WTC11 (cell line): ENCODE results near the gene SHQ1. TPM values are rescaled to one million over a fixed set of nuclear protein-coding genes. Genes with fewer than 3 reads are reported as not detected.

Experiments used
- CREM ChIP-seq: sonication (generic); formaldehyde crosslinking; IDR thresholded peaks from 2 replicates; pipeline ENCODE4 v1.8.1; 2022; ENCODE audit warnings: mild to moderate bottlenecking, missing genetic modification reagents, moderate library complexity
- EMX1 ChIP-seq: fragments of 250-450 bp; sonication (Bioruptor Pico); IDR thresholded peaks from 2 replicates; pipeline ENCODE4 v1.8.0; 2021; ENCODE audit warnings: mild to moderate bottlenecking
- ESRRA ChIP-seq: sonication (generic); formaldehyde crosslinking; IDR thresholded peaks from 2 replicates; pipeline ENCODE4 v1.8.1; 2022; ENCODE audit warnings: mild to moderate bottlenecking, missing genetic modification reagents, borderline replicate concordance
- ETV6 ChIP-seq: sonication (generic); formaldehyde crosslinking; IDR thresholded peaks from 2 replicates; pipeline ENCODE4 v1.8.1; 2022; ENCODE audit warnings: mild to moderate bottlenecking, missing genetic modification reagents
- FOXK1 ChIP-seq: sonication (generic); formaldehyde crosslinking; IDR thresholded peaks from 2 replicates; pipeline ENCODE4 v1.8.0; 2022; ENCODE audit warnings: mild to moderate bottlenecking, moderate library complexity, missing genetic modification reagents
- FOXP4 ChIP-seq: sonication (generic); formaldehyde crosslinking; IDR thresholded peaks from 2 replicates; pipeline ENCODE4 v1.8.0; 2022; ENCODE audit warnings: mild to moderate bottlenecking, missing genetic modification reagents
- HMGA2 ChIP-seq: fragments of 250-450 bp; sonication (Bioruptor Pico); IDR thresholded peaks from 2 replicates; pipeline ENCODE4 v1.4.0; 2021; ENCODE audit warnings: mild to moderate bottlenecking, moderate library complexity
- IRF2 ChIP-seq: sonication (generic); formaldehyde crosslinking; IDR thresholded peaks from 2 replicates; pipeline ENCODE4 v1.8.0; 2022; ENCODE audit warnings: low read depth, missing genetic modification reagents, borderline replicate concordance
- JAZF1 ChIP-seq: fragments of 250-450 bp; sonication (Bioruptor Pico); IDR thresholded peaks from 2 replicates; pipeline ENCODE4 v1.9.0; 2021; ENCODE audit warnings: moderate library complexity, mild to moderate bottlenecking, inconsistent platforms
- JUN ChIP-seq: sonication (generic); formaldehyde crosslinking; IDR thresholded peaks from 2 replicates; pipeline ENCODE4 v1.8.0; 2023; ENCODE audit warnings: mild to moderate bottlenecking, missing genetic modification reagents
- NR2C2 ChIP-seq: sonication (generic); formaldehyde crosslinking; IDR thresholded peaks from 2 replicates; pipeline ENCODE4 v1.8.0; 2022; ENCODE audit warnings: mild to moderate bottlenecking, missing genetic modification reagents
- SMAD4 ChIP-seq: sonication (generic); formaldehyde crosslinking; IDR thresholded peaks from 2 replicates; pipeline ENCODE4 v1.8.0; 2022; ENCODE audit warnings: mild to moderate bottlenecking, missing genetic modification reagents
- STAT6 ChIP-seq: sonication (generic); formaldehyde crosslinking; conservative IDR thresholded peaks from 2 replicates; pipeline ENCODE4 v1.8.1; 2023; ENCODE audit warnings: mild to moderate bottlenecking, low read depth, missing genetic modification reagents, moderate library complexity
- ZNF317 ChIP-seq: sonication (generic); formaldehyde crosslinking; IDR thresholded peaks from 2 replicates; pipeline ENCODE4 v1.8.1; 2023; ENCODE audit warnings: low read depth, mild to moderate bottlenecking, moderate library complexity, missing genetic modification reagents, borderline replicate concordance
- ZNF396 ChIP-seq: fragments of 250-450 bp; sonication (Bioruptor Pico); IDR thresholded peaks from 2 replicates; pipeline ENCODE4 v1.8.0; 2021; ENCODE audit warnings: mild to moderate bottlenecking, moderate library complexity, borderline replicate concordance
- ZNF423 ChIP-seq: fragments of 250-450 bp; sonication (Bioruptor Pico); IDR thresholded peaks from 2 replicates; pipeline ENCODE4 v2.1.2; 2022; ENCODE audit warnings: mild to moderate bottlenecking, moderate library complexity
- ZNF532 ChIP-seq: fragments of 250-450 bp; sonication (Bioruptor Pico); IDR thresholded peaks from 2 replicates; pipeline ENCODE4 v1.9.0; 2021; ENCODE audit warnings: mild to moderate bottlenecking, borderline replicate concordance
- ZSCAN18 ChIP-seq: fragments of 250-450 bp; sonication (Bioruptor Pico); IDR thresholded peaks from 2 replicates; pipeline ENCODE4 v2.1.2; 2022; ENCODE audit warnings: mild to moderate bottlenecking, moderate library complexity
- total RNA-seq: library from RNA; stranded (reverse); gene quantifications from 3 replicates; pipeline ENCODE4 v1.2.3, GENCODE V29; 2021
- TF ChIP-seq, protein P1 (sequence below): sonication (generic); formaldehyde crosslinking; IDR thresholded peaks from 2 replicates; pipeline ENCODE4 v1.8.1; 2022; ENCODE audit warnings: missing genetic modification reagents, borderline replicate concordance
- TF ChIP-seq, protein P2 (sequence below): fragments of 250-450 bp; sonication (Bioruptor Pico); conservative IDR thresholded peaks from 2 replicates; pipeline ENCODE4 v1.9.0; 2021; ENCODE audit warnings: mild to moderate bottlenecking
- TF ChIP-seq, protein P3 (sequence below): sonication (generic); formaldehyde crosslinking; IDR thresholded peaks from 2 replicates; pipeline ENCODE4 v1.8.1; 2022; ENCODE audit warnings: mild to moderate bottlenecking, missing genetic modification reagents, moderate library complexity, borderline replicate concordance

The SHQ1 gene
- total RNA-seq, 1 experiment from 2014 or later: 29.1 TPM

DNA sequence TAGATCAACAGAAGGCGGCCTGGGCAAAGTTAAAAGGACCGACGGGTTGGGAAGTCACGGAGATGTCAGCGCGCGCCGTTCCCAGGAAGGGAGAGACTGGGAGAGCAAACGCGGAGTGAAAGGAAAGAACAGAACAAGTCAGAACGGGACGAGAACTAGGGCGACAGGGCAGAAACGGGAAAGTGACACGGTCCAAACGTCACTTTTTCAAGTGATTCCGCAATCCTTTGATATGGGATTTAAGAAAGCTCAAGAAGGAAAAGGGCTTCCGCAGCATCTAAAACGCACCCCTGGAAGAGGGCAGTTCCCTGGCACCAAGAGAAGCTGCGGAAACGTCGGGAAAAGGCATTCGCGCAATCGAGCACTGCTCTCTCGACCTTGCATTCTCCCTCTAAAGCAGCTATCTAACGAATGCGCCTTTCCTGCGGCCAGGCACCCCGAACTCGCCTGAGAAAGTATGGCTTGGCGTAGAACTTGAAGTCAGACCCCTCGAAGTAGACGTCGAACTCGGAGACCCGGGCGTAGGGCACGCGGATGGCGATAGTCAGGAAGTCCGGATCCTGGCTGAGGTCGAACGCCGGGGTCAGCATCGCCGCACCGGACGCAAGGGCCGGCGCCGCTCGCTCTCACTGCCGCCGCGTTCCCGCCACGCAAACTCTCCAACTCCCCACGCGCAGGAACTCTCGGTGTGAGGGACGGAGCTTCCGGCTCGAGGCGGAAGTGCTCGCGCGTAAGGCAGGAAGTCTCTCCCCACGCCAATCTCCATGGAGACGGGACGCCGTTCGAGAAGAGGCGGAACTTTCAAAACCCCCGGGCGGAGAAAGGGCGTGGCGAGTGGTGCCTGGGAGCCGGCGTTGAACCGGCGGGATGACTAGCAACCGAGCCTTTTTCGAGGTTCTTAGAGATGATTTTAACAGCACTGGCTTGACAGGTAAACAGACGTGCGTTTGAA is at the start of gene SHQ1 (continued):
- TF ChIP-seq FOXK1 (peak; percentile 49), JUN (CRISPR knock-in tag) (0 out of 2 replicates have a peak, but pooled peaks have one; percentile 76), CREM (CRISPR knock-in tag) (0 out of 2 replicates have a peak, but pooled peaks have one; percentile 22), ZNF317 (CRISPR knock-in tag) (no peak), JAZF1 (CRISPR knock-in tag) (no peak), ZNF532 (CRISPR knock-in tag) (0 out of 2 replicates have a peak, but pooled peaks have one; percentile 34), STAT6 (CRISPR knock-in tag) (no peak), ZSCAN18 (CRISPR knock-in tag) (no peak), IRF2 (CRISPR knock-in tag) (0 out of 2 replicates have a peak, but pooled peaks have one; percentile 68), SMAD4 (CRISPR knock-in tag) (no peak), HMGA2 (no peak), ZNF396 (CRISPR knock-in tag) (no peak), ETV6 (CRISPR knock-in tag) (peak; percentile 97), EMX1 (no peak), FOXP4 (CRISPR knock-in tag) (peak; percentile 78), ESRRA (CRISPR knock-in tag) (peak; percentile 84), ZNF423 (no peak), NR2C2 (CRISPR knock-in tag) (peak; percentile 43; the same call in 1 of the 2 replicates)
- TF ChIP-seq, protein P1, sequence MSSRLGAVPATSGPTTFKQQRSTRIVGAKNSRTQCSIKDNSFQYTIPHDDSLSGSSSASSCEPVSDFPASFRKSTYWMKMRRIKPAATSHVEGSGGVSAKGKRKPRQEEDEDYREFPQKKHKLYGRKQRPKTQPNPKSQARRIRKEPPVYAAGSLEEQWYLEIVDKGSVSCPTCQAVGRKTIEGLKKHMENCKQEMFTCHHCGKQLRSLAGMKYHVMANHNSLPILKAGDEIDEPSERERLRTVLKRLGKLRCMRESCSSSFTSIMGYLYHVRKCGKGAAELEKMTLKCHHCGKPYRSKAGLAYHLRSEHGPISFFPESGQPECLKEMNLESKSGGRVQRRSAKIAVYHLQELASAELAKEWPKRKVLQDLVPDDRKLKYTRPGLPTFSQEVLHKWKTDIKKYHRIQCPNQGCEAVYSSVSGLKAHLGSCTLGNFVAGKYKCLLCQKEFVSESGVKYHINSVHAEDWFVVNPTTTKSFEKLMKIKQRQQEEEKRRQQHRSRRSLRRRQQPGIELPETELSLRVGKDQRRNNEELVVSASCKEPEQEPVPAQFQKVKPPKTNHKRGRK: no peak
- TF ChIP-seq, protein P2, sequence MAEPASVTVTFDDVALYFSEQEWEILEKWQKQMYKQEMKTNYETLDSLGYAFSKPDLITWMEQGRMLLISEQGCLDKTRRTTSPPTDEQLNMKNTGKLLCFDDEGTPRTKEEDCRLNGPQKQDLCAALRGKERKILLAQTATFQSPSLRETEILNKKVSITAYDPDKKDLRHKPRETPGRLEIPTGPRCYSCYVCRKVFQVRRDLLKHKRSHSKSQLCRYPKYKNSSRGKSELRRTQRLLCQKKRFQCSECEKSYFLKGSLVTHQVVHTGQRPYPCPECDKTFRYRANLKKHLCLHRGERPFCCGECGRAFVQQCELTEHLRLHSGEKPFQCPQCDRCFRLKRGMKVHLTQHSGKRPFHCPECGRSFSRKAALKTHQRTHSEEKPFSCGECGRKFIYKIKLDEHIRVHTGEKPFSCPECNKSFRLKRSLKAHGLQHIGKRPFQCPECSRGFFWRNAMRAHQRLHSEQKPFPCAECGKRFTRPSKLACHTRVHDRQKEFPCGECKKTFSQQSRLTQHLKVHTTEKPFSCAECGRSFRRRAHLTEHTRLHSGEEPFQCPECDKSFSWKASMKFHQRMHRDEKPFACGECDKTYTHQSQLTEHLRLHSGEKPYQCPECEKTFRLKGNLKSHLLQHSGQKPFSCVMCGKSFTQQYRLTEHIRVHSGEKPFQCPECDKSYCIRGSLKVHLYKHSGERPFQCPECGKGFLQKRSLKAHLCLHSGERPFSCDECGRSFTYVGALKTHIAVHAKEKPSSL: no peak
- TF ChIP-seq, protein P3, sequence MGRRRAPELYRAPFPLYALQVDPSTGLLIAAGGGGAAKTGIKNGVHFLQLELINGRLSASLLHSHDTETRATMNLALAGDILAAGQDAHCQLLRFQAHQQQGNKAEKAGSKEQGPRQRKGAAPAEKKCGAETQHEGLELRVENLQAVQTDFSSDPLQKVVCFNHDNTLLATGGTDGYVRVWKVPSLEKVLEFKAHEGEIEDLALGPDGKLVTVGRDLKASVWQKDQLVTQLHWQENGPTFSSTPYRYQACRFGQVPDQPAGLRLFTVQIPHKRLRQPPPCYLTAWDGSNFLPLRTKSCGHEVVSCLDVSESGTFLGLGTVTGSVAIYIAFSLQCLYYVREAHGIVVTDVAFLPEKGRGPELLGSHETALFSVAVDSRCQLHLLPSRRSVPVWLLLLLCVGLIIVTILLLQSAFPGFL (CRISPR knock-in tag): no peak
